H1 (cell line): ENCODE measurements around the gene IL1A. TPM values are rescaled to one million over a fixed set of nuclear protein-coding genes. Genes with fewer than 3 reads are reported as not detected.

ENCODE experiments used
- CTCF ChIA-PET: fragments of 300-600 bp; sonication (Branson Sonifier 250); formaldehyde crosslinking; loops from one replicate; lab custom pipeline; 2021; ENCODE audit not compliant: partially characterized antibody; lab: Charles Lee
- POLR2A ChIA-PET: fragments of 300-600 bp; sonication (Branson Sonifier 250); formaldehyde crosslinking; loops from one replicate; lab custom pipeline; 2021; ENCODE audit warnings: inconsistent platforms; ENCODE audit not compliant: partially characterized antibody; lab: Charles Lee
- DNase-seq, 2 experiments: peaks; one replicate each; pipeline versions ENCODE4 v3.0.0 to v3.0.0-alpha.2; 2010 to 2022; ENCODE audit warnings: low spot score in 2 of 2, low read depth in 1 of 2, mixed read lengths in 1 of 2
- FAIRE-seq: peaks from 2 replicates; lab custom pipeline; 2011; peaks lifted over from hg19 to GRCh38; lab: Jason Lieb, UNC
- H2AFZ ChIP-seq: 2 replicates; pipeline ENCODE4 v1.8.1; 2012; ENCODE audit warnings: low read length, inconsistent platforms
- H2AK5ac ChIP-seq: 2 replicates; pipeline ENCODE4 v1.6.1; 2013; ENCODE audit warnings: low read depth, low read length
- H2BK120ac ChIP-seq: replicated peaks from 2 replicates; pipeline ENCODE3; 2013; ENCODE audit warnings: low read depth, low read length, inconsistent platforms
- H2BK12ac ChIP-seq: 2 replicates; pipeline ENCODE4 v1.6.1; 2013; ENCODE audit warnings: low read depth, low read length
- H2BK15ac ChIP-seq: 2 replicates; pipeline ENCODE4 v1.6.1; 2013; ENCODE audit warnings: low read length
- H2BK20ac ChIP-seq: 2 replicates; pipeline ENCODE4 v1.6.1; 2013; ENCODE audit warnings: low read length
- H2BK5ac ChIP-seq: 2 replicates; pipeline ENCODE4 v1.6.1; 2013; ENCODE audit warnings: low read depth, low read length
- H3K14ac ChIP-seq: 2 replicates; pipeline ENCODE4 v1.6.1; 2013; ENCODE audit warnings: inconsistent platforms; ENCODE audit not compliant: insufficient read length
- H3K18ac ChIP-seq: 2 replicates; pipeline ENCODE4 v1.6.1; 2013; ENCODE audit warnings: low read length; ENCODE audit errors: extremely low read depth
- H3K23ac ChIP-seq: 2 replicates; pipeline ENCODE4 v1.6.1; 2013; ENCODE audit warnings: inconsistent platforms; ENCODE audit not compliant: insufficient read length
- H3K23me2 ChIP-seq: 2 replicates; pipeline ENCODE4 v1.6.1; 2013; ENCODE audit warnings: low read depth, low read length
- H3K27ac ChIP-seq: 2 replicates; pipeline ENCODE4 v1.6.1; 2011; ENCODE audit warnings: low read depth, low read length, inconsistent platforms
- H3K27me3 ChIP-seq, 4 experiments: replicated peaks in 1 of 4; 1 replicate in 1 of 4; 2 replicates in 3 of 4; pipeline versions ENCODE4 v1.6.1 to v1.8.1; 2011 to 2013; ENCODE audit warnings: low read length in 3 of 4, mild to moderate bottlenecking in 3 of 4, inconsistent platforms in 2 of 4, mixed read lengths in 2 of 4, moderate library complexity in 1 of 4; ENCODE audit not compliant: control insufficient read depth in 3 of 4, insufficient read depth in 3 of 4; ENCODE audit errors: extremely low read depth in 1 of 4
- H3K36me3 ChIP-seq, 4 experiments: 2 replicates each; pipeline versions ENCODE4 v1.6.1 to v1.8.1; 2011 to 2013; ENCODE audit warnings: mild to moderate bottlenecking in 4 of 4, low read length in 3 of 4, moderate library complexity in 2 of 4, control low read depth in 1 of 4, inconsistent platforms in 1 of 4; ENCODE audit not compliant: insufficient read depth in 4 of 4, control insufficient read depth in 2 of 4
- H3K4ac ChIP-seq: replicated peaks from 2 replicates; pipeline ENCODE3; 2013; ENCODE audit warnings: low read length, low read depth, mixed read lengths, inconsistent platforms; ENCODE audit not compliant: insufficient read length
- H3K4me1 ChIP-seq, 4 experiments: replicated peaks in 1 of 4; 1 replicate in 1 of 4; 2 replicates in 3 of 4; pipeline versions ENCODE4 v1.6.1 to v1.8.1; 2011 to 2013; ENCODE audit warnings: low read length in 3 of 4, inconsistent platforms in 2 of 4, mixed read lengths in 1 of 4; ENCODE audit not compliant: insufficient read depth in 4 of 4, control insufficient read depth in 3 of 4
- H3K4me2 ChIP-seq, 2 experiments: 2 replicates each; pipeline versions ENCODE4 v1.6.1 to v1.8.1; 2011 to 2013; ENCODE audit warnings: low read depth in 2 of 2, low read length in 2 of 2, control low read depth in 1 of 2, inconsistent platforms in 1 of 2, mild to moderate bottlenecking in 1 of 2; ENCODE audit not compliant: insufficient read depth in 1 of 2
- H3K4me3 ChIP-seq, 4 experiments: fragments of 200-600, 300-600 bp in 1 of 4; sonication (generic), shearing (Covaris generic), sonication (Bioruptor Twin) in 1 of 4; 2 replicates each; pipeline versions ENCODE4 v1.5.1 to v1.8.1; 2011 to 2016; ENCODE audit warnings: low read length in 4 of 4, low read depth in 3 of 4, control low read depth in 2 of 4, inconsistent platforms in 2 of 4, mild to moderate bottlenecking in 2 of 4, mixed read lengths in 1 of 4, moderate library complexity in 1 of 4; ENCODE audit not compliant: insufficient read depth in 2 of 4; ENCODE audit errors: extremely low read depth in 1 of 4
- H3K56ac ChIP-seq: replicated peaks from 2 replicates; pipeline ENCODE3; 2013; ENCODE audit warnings: low read depth, mild to moderate bottlenecking, mixed read lengths, low read length, inconsistent platforms; ENCODE audit not compliant: insufficient read length
- H3K79me1 ChIP-seq: 2 replicates; pipeline ENCODE4 v1.6.1; 2013; ENCODE audit warnings: low read depth, low read length, control low read depth
- H3K79me2 ChIP-seq, 2 experiments: 2 replicates each; pipeline versions ENCODE4 v1.6.1 to v1.8.1; 2012 to 2013; ENCODE audit warnings: low read length in 2 of 2, mild to moderate bottlenecking in 2 of 2, inconsistent platforms in 1 of 2; ENCODE audit not compliant: insufficient read depth in 2 of 2, control insufficient read depth in 1 of 2
- H3K9ac ChIP-seq, 4 experiments: replicated peaks in 1 of 4; 1 replicate in 1 of 4; 2 replicates in 3 of 4; pipeline versions ENCODE4 v1.6.1 to v1.8.1; 2011 to 2013; ENCODE audit warnings: low read depth in 3 of 4, low read length in 3 of 4, control low read depth in 2 of 4, mild to moderate bottlenecking in 2 of 4, moderate library complexity in 2 of 4, inconsistent platforms in 1 of 4; ENCODE audit errors: extremely low read depth in 1 of 4
- H3K9me3 ChIP-seq, 2 experiments: 2 replicates each; pipeline versions ENCODE4 v1.6.1 to v1.8.1; 2012 to 2013; ENCODE audit warnings: mild to moderate bottlenecking in 2 of 2, moderate library complexity in 2 of 2, control low read depth in 1 of 2, inconsistent platforms in 1 of 2, low read depth in 1 of 2, low read length in 1 of 2, mixed read lengths in 1 of 2; ENCODE audit not compliant: insufficient read depth in 2 of 2
- H4K20me1 ChIP-seq, 2 experiments: replicated peaks in 1 of 2; 2 replicates each; pipeline versions ENCODE3 to v1.8.1; 2011 to 2013; ENCODE audit warnings: inconsistent platforms in 2 of 2, low read length in 2 of 2, mild to moderate bottlenecking in 1 of 2; ENCODE audit not compliant: insufficient read depth in 2 of 2, control insufficient read depth in 1 of 2
- H4K5ac ChIP-seq: 2 replicates; pipeline ENCODE4 v1.6.1; 2013; ENCODE audit warnings: low read length, low read depth, mixed read lengths, inconsistent platforms; ENCODE audit not compliant: insufficient read length
- H4K8ac ChIP-seq: 2 replicates; pipeline ENCODE4 v1.8.0; 2013; ENCODE audit warnings: mild to moderate bottlenecking, moderate library complexity, low read length, inconsistent platforms; ENCODE audit not compliant: insufficient read depth; ENCODE audit errors: extremely low read depth
- H4K91ac ChIP-seq: replicated peaks from 2 replicates; pipeline ENCODE3; 2013; ENCODE audit warnings: low read length, mixed read lengths, inconsistent platforms; ENCODE audit not compliant: insufficient read length
- JUN ChIP-seq: IDR thresholded peaks from 2 replicates; pipeline ENCODE4 v1.6.1; 2011; ENCODE audit warnings: low read depth, mild to moderate bottlenecking, improper control_type of control experiment, low read length
- KDM5A ChIP-seq: fragments of 200-600 bp; IDR thresholded peaks from 2 replicates; pipeline ENCODE4 v1.7.1; 2012; ENCODE audit warnings: mild to moderate bottlenecking, low read length, inconsistent platforms, mixed read lengths
- WGBS, 2 experiments: shearing (Covaris generic) in 1 of 2; methylation state at CpG; one replicate each; pipeline versions ENCODE4 v1.1.6 to v1.1.7; 2013 to 2015; ENCODE audit warnings: low lambda C conversion rate in 2 of 2, mixed read lengths in 2 of 2, inconsistent platforms in 1 of 2, low coverage in 1 of 2, missing lambda C conversion rate in 1 of 2; ENCODE audit not compliant: insufficient replicate concordance in 2 of 2, insufficient coverage in 1 of 2, insufficient read length in 1 of 2; ENCODE audit errors: extremely low coverage in 1 of 2, missing lambda C conversion rate in 1 of 2; 5-methylcytosine and 5-hydroxymethylcytosine counted together
- polyA plus RNA-seq, 7 experiments: library from polyadenylated mRNA; depleted of rRNA in 3 of 7; stranded (reverse) in 5 of 7; unstranded in 2 of 7; fragments of >200 nt in 5 of 7; fragments of 200-250 nt in 2 of 7; gene quantifications; 1 replicate in 5 of 7; 2 replicates in 1 of 7; 4 replicates in 1 of 7; pipeline versions ENCODE4 v1.2.1 to v1.2.3, GENCODE V29; 2011 to 2013; ENCODE audit warnings: missing spikeins in 2 of 7, mixed read lengths in 2 of 7
- total RNA-seq: library from RNA; stranded (reverse); fragmentation: NEBNext Ultra II Directional; extraction: Animal tissue kit (Norgen Biotek cat#: 25700); gene quantifications from 2 replicates; pipeline ENCODE4 v1.2.1, GENCODE V29; 2021

IL1A gene
- total and polyA plus RNA-seq, 2 of the 8 experiments (the other 6 are each of a cell fraction or from before 2014, with no cell fraction given), result 0.32 to 0.74 TPM

GRCh38 chr2:112772911-112773475 is 11.3 kb downstream of the IL1A start:
- no peaks in the 10 kb centered on the region; the same call in 1 of the 2 replicates for H3K23me2 ChIP-seq
- H2AFZ ChIP-seq, result no peak overlapping the region
- H4K5ac ChIP-seq, result no peak overlapping the region
- H3K27me3 ChIP-seq, result no peaks in the 10 kb centered on the region
- H3K14ac ChIP-seq, result no peak overlapping the region
- H3K79me1 ChIP-seq, result no peaks in the 10 kb centered on the region
- 68% methylated on average over 2 of the region's 2 CpGs; no CpG with 5 or more reads in 1 of the 2 experiments for WGBS, 2 experiments
- no peaks in the 10 kb centered on the region for H3K9me3 ChIP-seq
- H3K36me3 ChIP-seq, result no peaks in the 10 kb centered on the region
- no peak overlapping the region for H3K4ac ChIP-seq
- ChIA-PET CTCF (interaction anchor here (0.6 to 3.9 kb wide), 5 partner anchors 10 to 112 kb away, joined by 3 to 11 read pairs (median 4); no protein-coding TSS in a partner anchor), POLR2A (no interaction called here)
- H3K23ac ChIP-seq, result no peak overlapping the region
- no peak overlapping the region for H2BK5ac ChIP-seq
- H3K79me2 ChIP-seq, result no peaks in the 10 kb centered on the region
- no peak for TF ChIP-seq JUN
- TF ChIP-seq KDM5A, result no peak
- no peaks in the 10 kb centered on the region for H4K20me1 ChIP-seq
- H2BK120ac ChIP-seq, result no peak overlapping the region
- DNase-seq, result no peak
- no peak overlapping the region for H3K4me2 ChIP-seq
- no peak overlapping the region for H4K91ac ChIP-seq
- H3K56ac ChIP-seq, result no peak overlapping the region
- no peak overlapping the region for H2BK15ac ChIP-seq
- H4K8ac ChIP-seq, result no peak overlapping the region
- no peak for FAIRE-seq
- no peak overlapping the region for H2AK5ac ChIP-seq
- no peak overlapping the region for H3K18ac ChIP-seq
- H3K4me1 ChIP-seq, result no peaks in the 10 kb centered on the region
- H3K4me3 ChIP-seq, result no peak overlapping the region
- H3K9ac ChIP-seq, result no peak overlapping the region
- H2BK12ac ChIP-seq, result no peak overlapping the region
- no peak overlapping the region for H3K27ac ChIP-seq
- H2BK20ac ChIP-seq, result no peak overlapping the region
